ENCODE data around the gene HS3ST5.

Gene HS3ST5

DNA sequence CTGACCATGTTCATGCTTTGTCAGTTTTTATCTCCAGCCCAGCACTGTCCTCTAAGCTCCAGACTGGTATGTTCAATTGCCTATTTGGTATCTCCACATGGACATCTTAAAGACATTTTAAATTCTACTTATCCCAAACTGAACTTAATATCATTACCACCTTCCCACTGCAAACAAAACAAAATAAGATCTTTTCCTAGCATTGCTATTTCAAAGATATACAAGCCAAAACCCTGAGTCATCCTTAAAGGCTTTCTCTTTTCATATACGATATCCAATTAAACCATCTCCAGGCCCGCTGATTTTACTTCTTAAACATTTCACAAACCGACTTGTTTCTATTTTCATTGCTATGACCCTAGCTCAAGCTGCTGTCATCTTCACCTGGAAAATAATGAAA lies 35.1 kb upstream of the HS3ST5 start:
- no peak overlapping the region for H2AK5ac ChIP-seq (ENCODE audit: low read length, severe bottlenecking)
- no peak overlapping the region for H4K8ac ChIP-seq (ENCODE audit: low read length)
- no peak overlapping the region for H3K4me2 ChIP-seq (ENCODE audit: low read length, poor library complexity, severe bottlenecking)
- H3K14ac ChIP-seq (ENCODE audit: low read length in 2 of 2): no peak overlapping the region
- no peak overlapping the region for H3K27ac ChIP-seq (ENCODE audit: low read length, poor library complexity, severe bottlenecking)
- no peak overlapping the region for H2BK12ac ChIP-seq (ENCODE audit: low read length in 2 of 2)
- no peak overlapping the region for H3K4ac ChIP-seq (ENCODE audit: low read depth in 1 of 2, low read length in 2 of 2)
- H3K9me3 ChIP-seq (ENCODE audit: control insufficient read depth, low read length): no peaks in the 10 kb centered on the region
- DNase-seq: no peak
- no peak overlapping the region for H3K23ac ChIP-seq (ENCODE audit: low read length in 2 of 2)
- H4K91ac ChIP-seq (ENCODE audit: low read length): no peak overlapping the region
- no peak overlapping the region for H3K4me3 ChIP-seq (ENCODE audit: insufficient read depth in 1 of 2, low read depth in 1 of 2, low read length in 2 of 2)
- H3K18ac ChIP-seq (ENCODE audit: low read depth in 1 of 2, low read length in 2 of 2): no peak overlapping the region
- no peak overlapping the region for H2BK15ac ChIP-seq (ENCODE audit: low read depth, poor library complexity, severe bottlenecking)
- no peak overlapping the region for H3K9ac ChIP-seq (ENCODE audit: low read length)
- 89% methylated on average over 3 of the region's 3 CpGs for WGBS
- H3K4me1 ChIP-seq (ENCODE audit: control insufficient read depth, insufficient read depth, low read depth, low read length): peaks cover 2% of the 10 kb centered on the region
- H2AFZ ChIP-seq (ENCODE audit: low read depth, low read length): no peak overlapping the region
- no peaks in the 10 kb centered on the region for H3K27me3 ChIP-seq (ENCODE audit: control insufficient read depth in 1 of 2, insufficient read depth in 1 of 2, low read length in 2 of 2)
- no peak overlapping the region for H2BK5ac ChIP-seq (ENCODE audit: low read depth, low read length, poor library complexity, severe bottlenecking)
- no peaks in the 10 kb centered on the region for H3K36me3 ChIP-seq (ENCODE audit: control insufficient read depth in 1 of 2, insufficient read depth in 2 of 2, low read depth in 1 of 2, low read length in 2 of 2)
- no peaks in the 10 kb centered on the region for H3K79me1 ChIP-seq (replicated peaks; ENCODE audit: low read length, poor library complexity, severe bottlenecking)
- no peak overlapping the region for H2BK120ac ChIP-seq (ENCODE audit: low read depth, low read length)

- Histone ChIP-seq H4K91ac (ENCODE audit: low read length) (no peak overlapping the region), H3K27ac (ENCODE audit: low read length, poor library complexity, severe bottlenecking) (no peak overlapping the region), H3K4me3 (ENCODE audit: insufficient read depth in 1 of 2, low read depth in 1 of 2, low read length in 2 of 2) (no peak overlapping the region), H4K8ac (ENCODE audit: low read length) (peak overlapping the region; percentile 27), H3K79me1 (replicated peaks; ENCODE audit: low read length, poor library complexity, severe bottlenecking) (no peaks in the 10 kb centered on the region), H2BK120ac (ENCODE audit: low read depth, low read length) (no peak overlapping the region), H3K18ac (ENCODE audit: low read depth in 1 of 2, low read length in 2 of 2) (no peak overlapping the region), H3K4ac (ENCODE audit: low read depth in 1 of 2, low read length in 2 of 2) (no peak overlapping the region), H2BK15ac (ENCODE audit: low read depth, poor library complexity, severe bottlenecking) (no peak overlapping the region), H3K9me3 (ENCODE audit: control insufficient read depth, low read length) (no peaks in the 10 kb centered on the region), H3K23ac (ENCODE audit: low read length in 2 of 2) (no peak overlapping the region), H2AFZ (ENCODE audit: low read depth, low read length) (no peak overlapping the region), H2BK5ac (ENCODE audit: low read depth, low read length, poor library complexity, severe bottlenecking) (no peak overlapping the region), H2AK5ac (ENCODE audit: low read length, severe bottlenecking) (no peak overlapping the region), H3K9ac (ENCODE audit: low read length) (no peak overlapping the region), H3K4me2 (ENCODE audit: low read length, poor library complexity, severe bottlenecking) (no peak overlapping the region), H3K14ac (ENCODE audit: low read length in 2 of 2) (no peak overlapping the region), H3K27me3 (ENCODE audit: control insufficient read depth in 1 of 2, insufficient read depth in 1 of 2, low read length in 2 of 2) (no peaks in the 10 kb centered on the region), H3K36me3 (ENCODE audit: control insufficient read depth in 1 of 2, insufficient read depth in 2 of 2, low read depth in 1 of 2, low read length in 2 of 2) (no peaks in the 10 kb centered on the region), H2BK12ac (ENCODE audit: low read length in 2 of 2) (no peak overlapping the region), H3K4me1 (ENCODE audit: control insufficient read depth, insufficient read depth, low read depth, low read length) (peaks cover 2% of the 10 kb centered on the region)
- DNase-seq: no peak
- 43% methylated on average over 1 of the region's 2 CpGs for WGBS
Measured at GRCh38 chr6:114376611-114377175, 33.9 kb upstream of the HS3ST5 start.

DNA sequence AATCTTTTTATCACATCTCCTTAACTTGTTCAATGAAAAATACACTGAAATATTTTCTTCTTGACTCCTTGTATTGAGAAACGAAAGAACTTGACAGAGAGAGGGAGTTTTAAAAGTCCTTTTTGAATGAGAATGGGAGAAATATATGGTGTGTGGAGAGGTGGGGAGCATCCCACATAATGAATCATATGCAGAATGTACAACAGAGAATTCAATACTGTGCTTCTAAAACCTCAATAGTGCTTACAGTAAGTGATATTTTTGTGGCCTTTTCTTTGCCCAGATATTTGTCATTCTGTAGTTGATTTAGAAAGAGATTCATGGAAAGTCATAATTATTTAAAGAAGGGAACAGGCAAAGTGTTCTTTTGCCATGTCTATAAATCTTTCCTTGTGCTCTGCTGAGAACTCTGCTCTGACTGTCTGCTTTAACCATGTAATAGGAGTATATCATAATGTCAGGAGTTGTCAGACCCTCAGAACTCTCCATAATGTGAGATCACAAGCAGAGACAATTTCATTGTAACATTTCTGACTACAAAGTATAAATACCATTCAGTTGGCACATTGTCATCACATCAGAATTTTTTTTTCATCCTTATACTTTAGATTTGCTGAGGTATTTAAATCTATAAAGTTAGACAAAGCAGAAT lies 32.8 kb upstream of the HS3ST5 start:
- Histone ChIP-seq H3K27me3 (ENCODE audit: control insufficient read depth in 1 of 2, insufficient read depth in 1 of 2, low read length in 2 of 2) (no peaks in the 10 kb centered on the region), H3K79me1 (replicated peaks; ENCODE audit: low read length, poor library complexity, severe bottlenecking) (no peaks in the 10 kb centered on the region), H3K4me1 (ENCODE audit: control insufficient read depth, insufficient read depth, low read depth, low read length) (peaks cover 2% of the 10 kb centered on the region), H3K4me2 (ENCODE audit: low read length, poor library complexity, severe bottlenecking) (no peak overlapping the region), H2AK5ac (ENCODE audit: low read length, severe bottlenecking) (no peak overlapping the region), H3K18ac (ENCODE audit: low read depth in 1 of 2, low read length in 2 of 2) (no peak overlapping the region), H3K27ac (ENCODE audit: low read length, poor library complexity, severe bottlenecking) (no peak overlapping the region), H4K8ac (ENCODE audit: low read length) (no peak overlapping the region), H2BK5ac (ENCODE audit: low read depth, low read length, poor library complexity, severe bottlenecking) (no peak overlapping the region), H3K36me3 (ENCODE audit: control insufficient read depth in 1 of 2, insufficient read depth in 2 of 2, low read depth in 1 of 2, low read length in 2 of 2) (no peaks in the 10 kb centered on the region), H3K9me3 (ENCODE audit: control insufficient read depth, low read length) (no peaks in the 10 kb centered on the region), H3K4ac (ENCODE audit: low read depth in 1 of 2, low read length in 2 of 2) (no peak overlapping the region), H2BK15ac (ENCODE audit: low read depth, poor library complexity, severe bottlenecking) (no peak overlapping the region), H3K9ac (ENCODE audit: low read length) (no peak overlapping the region), H2BK120ac (ENCODE audit: low read depth, low read length) (no peak overlapping the region), H2AFZ (ENCODE audit: low read depth, low read length) (no peak overlapping the region), H2BK12ac (ENCODE audit: low read length in 2 of 2) (no peak overlapping the region), H3K14ac (ENCODE audit: low read length in 2 of 2) (no peak overlapping the region), H4K91ac (ENCODE audit: low read length) (no peak overlapping the region), H3K4me3 (ENCODE audit: insufficient read depth in 1 of 2, low read depth in 1 of 2, low read length in 2 of 2) (no peak overlapping the region), H3K23ac (ENCODE audit: low read length in 2 of 2) (no peak overlapping the region)
- DNase-seq: no peak
- WGBS: 17% methylated on average over 1 of the region's 1 CpG

DNA sequence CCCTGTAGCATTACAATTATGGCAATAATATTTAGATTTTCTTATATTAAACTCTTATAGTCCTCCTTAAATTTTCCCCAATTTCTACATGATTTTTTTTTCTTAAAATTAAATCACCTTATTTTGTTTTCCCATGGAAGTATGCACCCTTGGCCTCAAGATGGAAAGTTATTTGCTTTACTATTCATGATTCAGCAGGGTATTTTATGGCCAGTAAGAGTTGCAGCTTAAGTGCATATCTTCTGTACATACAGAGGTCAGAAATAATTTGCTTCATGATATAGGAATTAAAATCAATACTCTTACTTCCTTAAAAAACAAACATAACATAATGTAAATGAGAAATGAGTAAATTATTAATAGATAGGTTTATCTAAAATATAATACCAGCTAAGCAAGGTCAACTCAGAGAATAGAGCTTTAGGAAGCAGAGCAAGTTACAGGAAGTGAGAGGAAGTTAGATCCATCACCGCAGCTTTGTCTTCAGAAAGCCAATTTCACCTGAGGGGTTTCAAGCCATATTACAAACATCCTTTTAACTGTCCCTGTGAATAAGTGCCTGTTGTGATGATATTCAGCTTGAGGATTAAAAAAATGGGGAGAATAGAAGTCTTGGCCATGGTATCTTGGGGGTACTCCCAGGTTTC lies 24.6 kb upstream of the HS3ST5 start:
- Histone ChIP-seq H2BK12ac (ENCODE audit: low read length in 2 of 2) (no peak overlapping the region), H4K8ac (ENCODE audit: low read length) (no peak overlapping the region), H3K27me3 (ENCODE audit: control insufficient read depth in 1 of 2, insufficient read depth in 1 of 2, low read length in 2 of 2) (no peaks in the 10 kb centered on the region), H3K36me3 (ENCODE audit: control insufficient read depth in 1 of 2, insufficient read depth in 2 of 2, low read depth in 1 of 2, low read length in 2 of 2) (no peaks in the 10 kb centered on the region), H3K4me1 (ENCODE audit: control insufficient read depth, insufficient read depth, low read depth, low read length) (no peaks in the 10 kb centered on the region), H3K9me3 (ENCODE audit: control insufficient read depth, low read length) (no peaks in the 10 kb centered on the region), H3K14ac (ENCODE audit: low read length in 2 of 2) (no peak overlapping the region), H3K9ac (ENCODE audit: low read length) (no peak overlapping the region), H3K4me3 (ENCODE audit: insufficient read depth in 1 of 2, low read depth in 1 of 2, low read length in 2 of 2) (no peak overlapping the region), H3K4me2 (ENCODE audit: low read length, poor library complexity, severe bottlenecking) (no peak overlapping the region), H3K4ac (ENCODE audit: low read depth in 1 of 2, low read length in 2 of 2) (no peak overlapping the region), H2AFZ (ENCODE audit: low read depth, low read length) (no peak overlapping the region), H2BK15ac (ENCODE audit: low read depth, poor library complexity, severe bottlenecking) (no peak overlapping the region), H3K23ac (ENCODE audit: low read length in 2 of 2) (no peak overlapping the region), H3K18ac (ENCODE audit: low read depth in 1 of 2, low read length in 2 of 2) (no peak overlapping the region), H2BK5ac (ENCODE audit: low read depth, low read length, poor library complexity, severe bottlenecking) (no peak overlapping the region), H3K79me1 (replicated peaks; ENCODE audit: low read length, poor library complexity, severe bottlenecking) (no peaks in the 10 kb centered on the region), H2BK120ac (ENCODE audit: low read depth, low read length) (no peak overlapping the region), H3K27ac (ENCODE audit: low read length, poor library complexity, severe bottlenecking) (no peak overlapping the region), H2AK5ac (ENCODE audit: low read length, severe bottlenecking) (no peak overlapping the region), H4K91ac (ENCODE audit: low read length) (no peak overlapping the region)
- 100% methylated on average over 1 of the region's 1 CpG for WGBS
- DNase-seq: no peak
